AG04450 (cell line): Measurements from ENCODE around the gene CRACR2B. TPM values are rescaled to one million over a fixed set of nuclear protein-coding genes. Genes with fewer than 3 reads are reported as not detected.
A peak's percentile ranks its signal among the peaks of the same experiment; 100 is the strongest.

Experiments used
- CTCF ChIA-PET: fragments of 300-600, 350-600 bp; formaldehyde crosslinking; extraction: SDS; loops from one replicate; lab custom pipeline; 2022; ENCODE audit warnings: antibody characterized with exemption, inconsistent platforms; lab: Charles Lee
- POLR2A ChIA-PET: fragments of 350-600 bp; formaldehyde crosslinking; extraction: SDS; loops from one replicate; lab custom pipeline; 2021; ENCODE audit warnings: antibody characterized with exemption, inconsistent platforms; lab: Yijun Ruan, JAX
- DNase-seq: peaks from one replicate; pipeline ENCODE4 v3.0.0-alpha.2; 2011; ENCODE audit warnings: low read depth, low spot score
- H3K27ac ChIP-seq: one replicate; pipeline ENCODE4 v1.5.1; 2012; ENCODE audit warnings: low read depth, low read length, control low read depth
- H3K27me3 ChIP-seq: one replicate; pipeline ENCODE4 v1.6.0; 2012; ENCODE audit warnings: low read length; ENCODE audit not compliant: control insufficient read depth, insufficient read depth
- H3K4me3 ChIP-seq: 2 replicates; pipeline ENCODE4 v1.5.1; 2011; ENCODE audit warnings: mild to moderate bottlenecking, low read depth, low read length, control low read depth
- H3K9me3 ChIP-seq: 2 replicates; pipeline ENCODE4 v1.5.1; 2012; ENCODE audit warnings: low read length; ENCODE audit not compliant: control insufficient read depth, insufficient read depth
- polyA plus RNA-seq: library from polyadenylated mRNA; depleted of rRNA; stranded (reverse); fragments of >200 nt; gene quantifications from 2 replicates; pipeline ENCODE4 v1.2.3, GENCODE V29; 2011
- TF ChIP-seq, protein P1 (sequence below): IDR thresholded peaks from 2 replicates; pipeline ENCODE4 v1.5.1; 2011; ENCODE audit warnings: low read depth, low read length, control low read depth, inconsistent platforms

CRACR2B gene
- polyA plus RNA-seq, 1 experiment, result 0.26 TPM

DNA sequence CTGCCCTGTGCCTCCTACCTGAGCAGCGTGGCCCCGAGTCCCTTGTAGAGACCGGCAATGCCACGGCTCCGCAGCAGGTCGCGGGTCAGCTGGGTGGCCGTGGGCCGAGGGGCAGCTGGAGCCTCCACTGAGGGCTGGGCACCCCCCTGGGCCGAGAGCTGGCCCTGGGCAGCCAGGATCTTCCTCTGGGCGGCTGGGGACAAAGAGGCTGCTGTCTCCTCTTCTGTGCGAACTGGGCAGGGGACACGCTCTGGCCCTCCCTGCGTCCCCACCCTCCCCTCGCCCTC, 35.2 kb upstream of the CRACR2B start:
- Histone ChIP-seq H3K9me3 (no peaks in the 10 kb centered on the region; the same call in 1 of the 2 replicates), H3K27ac (no peak overlapping the region), H3K27me3 (no peaks in the 10 kb centered on the region), H3K4me3 (no peak overlapping the region)
- ChIA-PET POLR2A (no interaction called here), CTCF (no interaction called here)
- TF ChIP-seq, protein P1, sequence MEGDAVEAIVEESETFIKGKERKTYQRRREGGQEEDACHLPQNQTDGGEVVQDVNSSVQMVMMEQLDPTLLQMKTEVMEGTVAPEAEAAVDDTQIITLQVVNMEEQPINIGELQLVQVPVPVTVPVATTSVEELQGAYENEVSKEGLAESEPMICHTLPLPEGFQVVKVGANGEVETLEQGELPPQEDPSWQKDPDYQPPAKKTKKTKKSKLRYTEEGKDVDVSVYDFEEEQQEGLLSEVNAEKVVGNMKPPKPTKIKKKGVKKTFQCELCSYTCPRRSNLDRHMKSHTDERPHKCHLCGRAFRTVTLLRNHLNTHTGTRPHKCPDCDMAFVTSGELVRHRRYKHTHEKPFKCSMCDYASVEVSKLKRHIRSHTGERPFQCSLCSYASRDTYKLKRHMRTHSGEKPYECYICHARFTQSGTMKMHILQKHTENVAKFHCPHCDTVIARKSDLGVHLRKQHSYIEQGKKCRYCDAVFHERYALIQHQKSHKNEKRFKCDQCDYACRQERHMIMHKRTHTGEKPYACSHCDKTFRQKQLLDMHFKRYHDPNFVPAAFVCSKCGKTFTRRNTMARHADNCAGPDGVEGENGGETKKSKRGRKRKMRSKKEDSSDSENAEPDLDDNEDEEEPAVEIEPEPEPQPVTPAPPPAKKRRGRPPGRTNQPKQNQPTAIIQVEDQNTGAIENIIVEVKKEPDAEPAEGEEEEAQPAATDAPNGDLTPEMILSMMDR, result no peak
- DNase-seq, result no peak

DNA sequence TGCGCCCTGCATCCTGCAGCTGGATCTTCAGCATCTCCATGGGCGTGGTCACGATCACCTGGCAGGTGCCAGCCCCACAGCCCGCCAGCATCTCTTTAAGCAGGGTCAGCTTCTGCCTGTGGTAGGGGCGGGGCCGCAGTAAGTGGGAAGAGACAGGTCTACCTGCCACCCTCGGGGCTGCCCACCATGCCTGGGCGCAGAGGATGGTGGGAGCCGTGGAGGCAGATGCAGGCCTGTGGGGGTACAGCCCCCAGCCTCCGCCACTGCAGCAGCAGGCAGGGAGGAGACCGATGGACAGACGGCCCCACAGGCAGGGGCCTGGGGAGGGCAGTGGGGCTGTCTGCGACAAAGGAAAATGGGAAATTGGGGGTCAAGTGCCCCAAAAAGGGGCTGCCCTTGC, 34.8 kb upstream of the CRACR2B start:
- H3K27ac ChIP-seq, result no peak overlapping the region
- no peak for DNase-seq
- POLR2A ChIA-PET, result no interaction called here
- no peak overlapping the region for H3K4me3 ChIP-seq
- no peaks in the 10 kb centered on the region; the same call in 1 of the 2 replicates for H3K9me3 ChIP-seq
- CTCF ChIA-PET, result no interaction called here
- H3K27me3 ChIP-seq, result no peaks in the 10 kb centered on the region
- TF ChIP-seq, protein P1, result no peak

DNA sequence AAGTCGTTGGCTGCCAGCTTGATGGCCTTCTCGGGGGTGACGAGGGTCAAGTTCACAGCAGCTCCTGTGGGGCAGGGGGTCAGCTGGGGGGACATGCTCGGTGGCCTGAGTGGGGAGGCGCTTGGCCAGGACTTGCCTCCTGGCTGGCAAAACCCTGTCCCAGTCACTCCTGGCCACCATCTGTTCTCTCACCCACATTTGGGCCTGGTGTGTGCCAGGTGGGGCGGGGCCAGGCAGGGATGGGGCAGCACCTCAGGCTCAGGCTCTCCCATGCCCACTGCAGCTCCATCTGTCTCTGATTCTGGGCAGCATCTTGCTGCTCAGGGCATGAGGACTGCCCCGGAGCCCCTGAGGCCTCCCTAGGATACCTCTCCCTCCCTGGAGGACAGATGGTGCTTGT, 34.2 kb upstream of the CRACR2B start:
- TF ChIP-seq, protein P1, result no peak
- Histone ChIP-seq H3K9me3 (no peaks in the 10 kb centered on the region; the same call in 1 of the 2 replicates), H3K27ac (no peak overlapping the region), H3K27me3 (no peaks in the 10 kb centered on the region), H3K4me3 (no peak overlapping the region)
- no peak for DNase-seq
- POLR2A ChIA-PET, result no interaction called here
- CTCF ChIA-PET, result no interaction called here

DNA sequence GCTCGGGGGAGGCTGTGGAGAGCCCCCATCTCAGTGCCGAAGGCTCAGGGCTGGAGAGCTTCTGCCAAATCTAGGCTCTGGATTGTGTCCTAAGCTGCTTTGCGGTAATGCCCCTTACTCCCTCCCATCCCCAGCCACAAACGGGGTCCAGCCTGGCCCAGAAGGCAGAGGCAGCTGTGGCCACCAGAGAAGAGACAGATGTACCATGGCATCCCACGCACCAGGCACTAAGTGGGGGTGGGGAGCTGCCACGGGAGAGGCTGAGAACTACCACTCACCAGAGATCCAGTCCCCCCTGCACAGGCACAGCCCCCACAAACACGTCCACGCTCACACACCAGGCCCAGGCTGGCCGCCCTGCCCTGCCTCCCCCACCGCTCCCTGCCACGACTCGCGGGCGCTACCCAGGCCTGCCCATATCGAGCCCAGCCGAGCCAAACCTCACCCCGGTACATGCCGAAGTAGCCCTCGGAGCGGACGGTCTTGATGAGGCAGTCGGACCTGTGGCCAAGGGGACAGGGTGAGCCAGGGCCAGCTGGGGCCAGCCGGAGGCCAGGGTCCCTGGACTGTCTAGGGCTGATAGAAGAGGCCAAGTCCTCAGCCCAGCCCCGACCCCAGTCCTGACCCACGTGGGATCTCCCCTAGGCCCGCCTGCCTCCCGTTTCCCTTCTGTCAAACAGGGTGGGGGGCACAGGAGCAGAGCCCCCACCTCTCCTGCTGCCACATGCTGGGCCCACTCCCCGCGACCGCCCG, 33.5 kb upstream of the CRACR2B start:
- Histone ChIP-seq H3K27ac (no peak overlapping the region), H3K9me3 (no peaks in the 10 kb centered on the region; the same call in 1 of the 2 replicates), H3K4me3 (no peak overlapping the region), H3K27me3 (no peaks in the 10 kb centered on the region)
- no peak for DNase-seq
- ChIA-PET CTCF (no interaction called here), POLR2A (interaction anchor here (0.5 kb wide), 1 partner anchor 15 kb away, joined by 4 read pairs; no protein-coding TSS in a partner anchor)
- TF ChIP-seq, protein P1, result no peak

DNA sequence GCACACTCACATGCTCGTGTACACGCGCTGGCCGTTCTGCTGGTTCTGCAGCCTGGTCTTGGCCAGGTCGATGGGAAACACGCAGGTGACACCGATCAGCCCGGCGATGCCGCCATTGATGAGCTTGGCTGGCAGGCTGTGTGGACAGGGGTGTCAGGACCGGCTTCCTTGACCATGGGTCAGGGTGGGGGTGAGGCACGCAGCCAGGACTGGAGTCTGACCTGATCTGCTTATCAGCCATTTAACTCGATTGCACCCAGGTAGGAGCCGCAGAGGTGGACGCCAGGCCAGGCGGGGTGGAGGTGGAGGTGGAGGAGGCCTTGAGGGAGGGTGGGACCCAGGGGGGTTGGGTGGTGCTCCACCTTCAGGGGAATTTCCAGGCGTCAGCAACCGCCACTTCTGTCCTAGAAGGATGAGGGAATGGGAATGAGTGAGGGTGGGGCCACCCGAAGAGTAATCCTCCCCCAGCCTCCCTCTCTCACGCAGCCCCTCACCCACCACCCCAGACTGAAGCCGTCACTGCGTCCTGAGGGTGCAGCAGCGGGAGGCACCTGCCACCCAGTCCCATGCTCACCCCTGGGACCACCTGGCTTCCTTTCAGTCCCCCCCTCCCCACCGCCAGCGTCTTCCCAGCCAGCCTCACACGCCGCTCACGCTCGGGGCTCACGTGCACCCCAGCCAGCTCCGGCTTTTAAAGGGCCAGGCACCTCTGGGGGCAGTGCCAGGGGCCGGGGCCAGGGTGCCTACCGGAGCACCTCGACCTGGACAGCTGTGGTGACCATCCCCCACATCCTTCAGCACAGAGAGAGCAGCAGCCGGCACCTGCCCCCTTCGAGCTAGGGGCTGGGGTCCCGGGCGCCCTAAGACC, 32.7 kb upstream of the CRACR2B start:
- POLR2A ChIA-PET, result interaction anchor here (0.6 to 2.5 kb wide), 2 partner anchors 14 to 219 kb away, joined by 3 to 18 read pairs; partner anchors contain the start of gene RPLP2
- CTCF ChIA-PET, result interaction anchor here (1.5 kb wide), 1 partner anchor 12 kb away, joined by 5 read pairs; no protein-coding TSS in a partner anchor
- H3K27ac ChIP-seq, result no peak overlapping the region
- H3K27me3 ChIP-seq, result no peaks in the 10 kb centered on the region
- TF ChIP-seq, protein P1, result no peak
- peak overlapping the region; percentile 78 for H3K4me3 ChIP-seq
- DNase-seq, result no peak
- no peaks in the 10 kb centered on the region; the same call in 1 of the 2 replicates for H3K9me3 ChIP-seq
